BLaER1 treated with 17β-estradiol and CSF1 and Interleukin-3, amounts not matched to agents 10 nM and 100 nM (cell line): ENCODE data around the gene SAT1.
A peak's percentile ranks its signal among the peaks of the same experiment; 100 is the strongest.

Experiments
- H3K27ac ChIP-seq, 11 experiments: shearing (Covaris generic); formaldehyde crosslinking; 2 replicates each; pipeline ENCODE4 v1.8.1; 2022
- H3K27me3 ChIP-seq, 11 experiments: shearing (Covaris generic); formaldehyde crosslinking; 2 replicates each; pipeline ENCODE4 v1.8.1; 2022
- H3K36me3 ChIP-seq, 11 experiments: shearing (Covaris generic); formaldehyde crosslinking; 2 replicates each; pipeline ENCODE4 v1.8.1; 2022
- H3K4me1 ChIP-seq, 10 experiments: shearing (Covaris generic); formaldehyde crosslinking; 2 replicates each; pipeline ENCODE4 v1.8.1; 2022
- H3K4me2 ChIP-seq, 11 experiments: shearing (Covaris generic); formaldehyde crosslinking; 2 replicates each; pipeline ENCODE4 v1.8.1; 2022
- H3K4me3 ChIP-seq, 10 experiments: shearing (Covaris generic); formaldehyde crosslinking; 2 replicates each; pipeline ENCODE4 v1.8.1; 2022
- H3K9ac ChIP-seq, 11 experiments: shearing (Covaris generic); formaldehyde crosslinking; 2 replicates each; pipeline ENCODE4 v1.8.1; 2022
- H3K9me3 ChIP-seq, 11 experiments: shearing (Covaris generic); formaldehyde crosslinking; replicated peaks in 1 of 11; 2 replicates each; pipeline ENCODE4 v1.8.1; 2022
- H4K20me1 ChIP-seq, 11 experiments: shearing (Covaris generic); formaldehyde crosslinking; 2 replicates each; pipeline ENCODE4 v1.8.1; 2022
- Cebpa-rat ChIP-seq, 11 experiments: shearing (Covaris generic); IDR thresholded peaks; 2 replicates each; pipeline ENCODE4 v1.8.1; 2022

Gene SAT1

DNA sequence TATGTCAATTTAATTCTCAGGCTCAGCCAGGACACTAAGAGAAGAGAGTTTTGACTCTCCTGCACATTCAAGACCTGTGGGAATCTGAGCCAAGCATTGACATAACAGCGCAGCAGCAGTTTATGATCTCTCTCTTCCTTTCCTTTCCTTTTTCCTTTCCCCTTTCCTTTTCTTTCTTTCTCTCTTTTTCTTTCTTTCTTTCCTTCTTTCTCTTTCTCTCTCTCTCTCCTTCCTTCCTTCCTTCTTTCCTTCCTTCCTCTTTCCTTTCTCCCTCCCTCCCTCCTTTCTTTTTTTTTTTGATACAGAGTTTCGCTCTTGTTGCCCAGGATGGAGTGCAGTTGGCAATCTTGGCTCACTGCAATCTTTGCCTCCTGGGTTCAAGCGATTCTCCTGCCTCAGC is 21.6 kb downstream of the SAT1 start:
- Histone ChIP-seq H3K4me1 (peaks cover 0 to 81% (median 28%) of the 10 kb centered on the region in 10 experiments; a peak in 15 of 20 replicates), H3K9ac (no peak overlapping the region; a peak in 1 of 22 replicates), H3K9me3 (no peaks in the 10 kb centered on the region), H4K20me1 (no peaks in the 10 kb centered on the region), H3K4me3 (no peak overlapping the region), H3K36me3 (no peaks in the 10 kb centered on the region), H3K27ac (peak overlapping the region in 2 of 11 experiments; percentile 70 to 79; a peak in 4 of 22 replicates), H3K4me2 (peak overlapping the region in 4 of 11 experiments; percentile 48 to 81 (median 72); a peak in 8 of 22 replicates), H3K27me3 (no peaks in the 10 kb centered on the region)
- no peak for TF ChIP-seq Cebpa-rat (IDR thresholded peaks at IDR 0.05)

- no peaks in the 10 kb centered on the region for H4K20me1 ChIP-seq
- no peaks in the 10 kb centered on the region for H3K36me3 ChIP-seq
- H3K9me3 ChIP-seq, result no peaks in the 10 kb centered on the region
- H3K4me3 ChIP-seq, result no peak overlapping the region
- no peak overlapping the region for H3K27ac ChIP-seq
- H3K4me2 ChIP-seq, result peak overlapping the region in 3 of 11 experiments; percentile 69 to 81 (median 76); a peak in 3 of 22 replicates
- H3K27me3 ChIP-seq, result no peaks in the 10 kb centered on the region
- H3K9ac ChIP-seq, result no peak overlapping the region
- no peak for TF ChIP-seq Cebpa-rat (IDR thresholded peaks at IDR 0.05)
- peaks cover 0 to 84% (median 28%) of the 10 kb centered on the region in 10 experiments; a peak in 15 of 20 replicates for H3K4me1 ChIP-seq
Measured at GRCh38 chrX:23805389-23805788, 22.4 kb downstream of the SAT1 start.

GRCh38 chrX:23810279-23810678 is 27.3 kb downstream of the SAT1 start:
- Histone ChIP-seq H4K20me1 (no peaks in the 10 kb centered on the region), H3K27ac (peak overlapping the region in 5 of 11 experiments; percentile 44 to 92 (median 82); a peak in 9 of 22 replicates)
- no peak for TF ChIP-seq Cebpa-rat (IDR thresholded peaks at IDR 0.05)

DNA sequence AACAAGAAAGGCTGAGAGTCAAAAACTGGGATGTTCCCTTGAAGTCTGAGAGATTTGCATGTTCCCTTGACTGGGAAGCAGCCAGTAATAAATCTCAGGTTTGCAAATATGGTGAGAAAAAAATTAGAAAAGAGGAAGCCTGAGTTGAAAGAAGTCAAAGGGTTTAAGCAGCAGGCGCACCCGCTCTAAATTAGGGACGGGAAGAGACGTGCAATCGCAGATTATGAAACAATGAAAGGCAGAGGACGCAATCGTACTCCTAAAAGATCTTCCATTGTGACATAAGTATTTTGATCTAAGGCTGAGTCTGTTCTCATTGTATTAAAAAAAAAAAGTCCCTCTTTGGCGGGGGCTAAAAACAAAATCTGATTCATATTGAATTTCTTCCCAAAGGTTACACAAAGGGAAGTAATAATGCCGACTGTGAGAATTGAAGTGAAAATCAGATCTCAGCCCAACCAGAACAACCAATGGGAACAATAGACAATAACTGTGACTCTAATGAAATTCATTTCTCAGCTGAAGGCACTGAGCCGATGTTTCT is 28.2 kb downstream of the SAT1 start:
- H4K20me1 ChIP-seq, result no peaks in the 10 kb centered on the region
- H3K4me2 ChIP-seq, result peak overlapping the region in 5 of 11 experiments; percentile 8 to 88 (median 74); a peak in 9 of 22 replicates
- no peaks in the 10 kb centered on the region for H3K27me3 ChIP-seq
- peak overlapping the region in 4 of 11 experiments; percentile 67 to 80 (median 78); a peak in 9 of 22 replicates for H3K9ac ChIP-seq
- H3K36me3 ChIP-seq, result no peaks in the 10 kb centered on the region
- peak in 6 of 11 experiments; percentile 17 to 89 (median 76); a peak in 11 of 22 replicates for TF ChIP-seq Cebpa-rat (IDR thresholded peaks at IDR 0.05)
- H3K9me3 ChIP-seq, result peaks cover 8 to 15% (median 10%) of the 10 kb centered on the region in 11 experiments; a peak in 18 of 22 replicates
- H3K4me3 ChIP-seq, result no peak overlapping the region; a peak in 1 of 20 replicates
- H3K27ac ChIP-seq, result peak overlapping the region in 5 of 11 experiments; percentile 61 to 92 (median 86); a peak in 9 of 22 replicates
- H3K4me1 ChIP-seq, result peaks cover 0 to 67% (median 11%) of the 10 kb centered on the region in 10 experiments; a peak in 10 of 20 replicates

More at GRCh38 chrX:23810279-23810678, 27.3 kb downstream of the SAT1 start:
- no peaks in the 10 kb centered on the region for H3K36me3 ChIP-seq
- H3K9ac ChIP-seq, result peak overlapping the region in 4 of 11 experiments; percentile 24 to 79 (median 59); a peak in 5 of 22 replicates
- peaks cover 0 to 69% (median 11%) of the 10 kb centered on the region in 10 experiments; a peak in 10 of 20 replicates for H3K4me1 ChIP-seq
- H3K4me2 ChIP-seq, result peak overlapping the region in 4 of 11 experiments; percentile 59 to 88 (median 80); a peak in 7 of 22 replicates
- no peaks in the 10 kb centered on the region for H3K27me3 ChIP-seq
- H3K4me3 ChIP-seq, result no peak overlapping the region
- H3K9me3 ChIP-seq, result peaks cover 8 to 15% (median 10%) of the 10 kb centered on the region in 11 experiments; a peak in 18 of 22 replicates

DNA sequence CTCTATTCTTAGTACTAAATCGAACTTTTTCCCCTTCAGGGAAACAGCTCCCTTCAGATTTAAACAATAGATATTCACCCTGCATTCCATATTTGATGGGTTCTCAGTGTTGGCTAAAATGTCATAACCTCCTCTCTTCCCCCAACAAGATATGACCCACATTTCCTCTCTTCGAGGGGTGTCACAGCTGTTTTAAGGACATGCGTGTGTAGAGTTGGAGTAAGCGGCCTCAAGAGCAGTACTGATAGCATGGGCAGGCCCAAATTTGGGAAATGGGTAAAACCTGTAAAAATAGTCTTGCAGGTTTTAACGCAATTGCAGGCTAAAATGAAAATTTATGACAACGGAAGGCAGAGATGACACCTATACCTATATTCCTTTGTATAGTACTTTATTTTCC is 28.7 kb downstream of the SAT1 start:
- Histone ChIP-seq H3K36me3 (no peaks in the 10 kb centered on the region), H3K9me3 (peaks cover 8 to 15% (median 10%) of the 10 kb centered on the region in 11 experiments; a peak in 18 of 22 replicates), H3K4me1 (peaks cover 0 to 71% (median 11%) of the 10 kb centered on the region in 10 experiments; a peak in 10 of 20 replicates), H3K27me3 (no peaks in the 10 kb centered on the region), H3K4me3 (no peak overlapping the region; a peak in 1 of 20 replicates), H4K20me1 (no peaks in the 10 kb centered on the region), H3K27ac (peak overlapping the region in 5 of 11 experiments; percentile 61 to 92 (median 86); a peak in 9 of 22 replicates), H3K4me2 (peak overlapping the region in 5 of 11 experiments; percentile 8 to 88 (median 74); a peak in 9 of 22 replicates), H3K9ac (peak overlapping the region in 4 of 11 experiments; percentile 67 to 80 (median 78); a peak in 8 of 22 replicates)
- TF ChIP-seq Cebpa-rat (IDR thresholded peaks at IDR 0.05), result no peak

GRCh38 chrX:23813808-23814207 is 30.8 kb downstream of the SAT1 start:
- no peaks in the 10 kb centered on the region for H4K20me1 ChIP-seq
- H3K4me3 ChIP-seq, result no peak overlapping the region
- no peak overlapping the region for H3K4me2 ChIP-seq
- no peak overlapping the region for H3K9ac ChIP-seq
- TF ChIP-seq Cebpa-rat (IDR thresholded peaks at IDR 0.05), result no peak
- H3K36me3 ChIP-seq, result no peaks in the 10 kb centered on the region
- H3K27ac ChIP-seq, result no peak overlapping the region
- H3K9me3 ChIP-seq, result peaks cover 8 to 15% (median 10%) of the 10 kb centered on the region in 11 experiments; a peak in 18 of 22 replicates
- peaks cover 0 to 74% (median 15%) of the 10 kb centered on the region in 10 experiments; a peak in 12 of 20 replicates for H3K4me1 ChIP-seq
- H3K27me3 ChIP-seq, result no peaks in the 10 kb centered on the region

DNA sequence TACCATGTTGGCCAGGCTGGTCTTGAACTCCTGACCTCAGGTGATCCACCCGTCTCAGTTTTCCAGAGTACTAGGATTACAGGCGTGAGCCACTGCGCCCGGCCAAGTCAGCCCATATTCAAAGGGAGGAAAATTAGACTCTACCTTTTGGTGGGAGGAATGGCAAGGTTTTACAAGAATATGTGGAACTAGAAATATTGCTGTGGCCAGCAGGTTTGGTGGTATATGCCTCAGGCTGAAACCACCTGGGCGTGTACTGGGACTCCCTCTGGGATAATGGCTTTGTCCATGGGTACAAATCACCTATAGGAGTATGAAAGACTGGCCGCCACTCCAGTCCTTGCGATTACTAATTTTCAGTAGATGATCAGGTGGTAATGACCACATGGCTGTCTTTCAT is 32.4 kb downstream of the SAT1 start:
- H3K27me3 ChIP-seq, result no peaks in the 10 kb centered on the region
- H3K27ac ChIP-seq, result no peak overlapping the region
- no peak for TF ChIP-seq Cebpa-rat (IDR thresholded peaks at IDR 0.05)
- peaks cover 8 to 15% (median 10%) of the 10 kb centered on the region in 11 experiments; a peak in 18 of 22 replicates for H3K9me3 ChIP-seq
- no peak overlapping the region for H3K4me3 ChIP-seq
- peaks cover 0 to 58% (median 15%) of the 10 kb centered on the region in 10 experiments; a peak in 12 of 20 replicates for H3K4me1 ChIP-seq
- no peaks in the 10 kb centered on the region for H3K36me3 ChIP-seq
- H4K20me1 ChIP-seq, result no peaks in the 10 kb centered on the region
- no peak overlapping the region for H3K4me2 ChIP-seq
- no peak overlapping the region for H3K9ac ChIP-seq

DNA sequence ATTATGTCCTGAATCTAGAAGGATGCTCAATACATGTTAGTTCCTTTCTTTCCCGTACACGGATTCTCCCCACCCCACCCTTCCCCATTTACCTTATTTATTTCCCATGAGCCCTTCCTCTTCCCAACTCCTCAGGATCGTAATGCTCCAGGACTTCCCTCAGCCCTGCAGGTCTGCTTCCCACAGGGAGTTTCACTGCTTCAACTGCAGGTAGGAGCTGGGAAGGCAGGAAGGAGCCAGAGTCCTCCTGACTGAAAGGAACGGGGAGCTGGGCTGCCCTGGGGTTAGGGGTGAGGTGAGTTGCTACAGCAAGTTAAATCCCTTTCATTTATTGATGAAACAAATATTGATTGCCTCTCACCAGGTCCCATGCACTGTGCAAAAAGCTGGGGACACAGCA is 33.2 kb downstream of the SAT1 start:
- H3K4me3 ChIP-seq, result no peak overlapping the region
- peak overlapping the region in 1 of 11 experiments; percentile 64; a peak in 1 of 22 replicates for H3K27ac ChIP-seq
- H3K36me3 ChIP-seq, result no peaks in the 10 kb centered on the region
- peaks cover 0 to 50% (median 12%) of the 10 kb centered on the region in 10 experiments; a peak in 12 of 20 replicates for H3K4me1 ChIP-seq
- H3K9me3 ChIP-seq, result peaks cover 8 to 15% (median 10%) of the 10 kb centered on the region in 11 experiments; a peak in 18 of 22 replicates
- no peak overlapping the region for H3K4me2 ChIP-seq
- H3K27me3 ChIP-seq, result no peaks in the 10 kb centered on the region
- no peaks in the 10 kb centered on the region for H4K20me1 ChIP-seq
- no peak for TF ChIP-seq Cebpa-rat (IDR thresholded peaks at IDR 0.05)
- no peak overlapping the region for H3K9ac ChIP-seq

DNA sequence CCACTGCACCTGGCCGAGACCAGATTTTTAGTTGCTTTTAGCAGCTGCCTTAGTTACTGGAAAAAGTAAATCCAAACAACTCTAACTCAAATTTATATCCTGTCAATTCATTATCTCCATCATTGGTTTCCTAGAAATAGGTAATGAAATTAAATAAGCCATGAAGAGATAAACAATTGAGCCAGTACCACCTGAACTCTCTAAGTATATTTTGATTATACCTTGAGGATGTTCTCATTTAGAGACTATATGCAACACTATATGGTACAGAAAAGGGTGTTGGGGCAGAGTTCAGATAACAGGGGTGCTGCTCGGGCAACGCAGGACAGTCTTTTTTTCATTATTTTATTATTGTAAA is 35.0 kb downstream of the SAT1 start:
- no peaks in the 10 kb centered on the region for H4K20me1 ChIP-seq
- TF ChIP-seq Cebpa-rat (IDR thresholded peaks at IDR 0.05), result no peak
- H3K4me1 ChIP-seq, result peaks cover 0 to 33% (median 7%) of the 10 kb centered on the region in 10 experiments; a peak in 11 of 20 replicates
- H3K4me2 ChIP-seq, result peak overlapping the region in 4 of 11 experiments; percentile 42 to 61 (median 48); a peak in 7 of 22 replicates
- peak overlapping the region in 3 of 11 experiments; percentile 20 to 64 (median 59); a peak in 2 of 22 replicates for H3K27ac ChIP-seq
- H3K9ac ChIP-seq, result no peak overlapping the region
- peaks cover 8 to 15% (median 10%) of the 10 kb centered on the region in 11 experiments; a peak in 18 of 22 replicates for H3K9me3 ChIP-seq
- no peaks in the 10 kb centered on the region for H3K27me3 ChIP-seq
- H3K4me3 ChIP-seq, result no peak overlapping the region
- no peaks in the 10 kb centered on the region for H3K36me3 ChIP-seq
